Fibroblast of skin of scalp (primary cell): Measurements from ENCODE around the gene CCIN.
"Not testable (repeated sequence)": the region's sequence is repeated elsewhere in the genome, so short reads cannot be mapped to it uniquely, and the experiment has no call there.

Experiments used
- DNase-seq: peaks from one replicate; pipeline ENCODE4 v3.0.0-alpha.2; 2013

Gene CCIN

DNA sequence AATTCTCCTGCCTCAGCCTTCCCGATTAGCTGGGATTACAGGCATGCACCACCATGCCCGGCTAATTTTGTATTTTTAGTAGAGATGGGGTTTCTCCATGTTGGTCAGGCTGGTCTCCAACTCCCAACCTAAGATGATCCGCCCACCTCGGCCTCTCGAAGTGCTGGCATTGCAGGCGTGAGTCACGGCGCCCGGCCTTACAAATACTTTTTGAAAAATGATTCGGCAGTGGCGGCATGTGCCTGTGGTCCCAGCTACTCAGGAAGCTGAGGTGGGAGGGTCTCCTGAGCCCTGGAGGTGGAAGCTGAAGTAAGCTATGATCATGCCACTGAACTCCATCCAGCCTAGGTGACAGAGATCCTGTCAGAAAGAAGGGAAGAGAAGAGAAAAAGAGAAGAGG, 9.1 kb upstream of the CCIN start:
- DNase-seq, result not testable (repeated sequence)

DNA sequence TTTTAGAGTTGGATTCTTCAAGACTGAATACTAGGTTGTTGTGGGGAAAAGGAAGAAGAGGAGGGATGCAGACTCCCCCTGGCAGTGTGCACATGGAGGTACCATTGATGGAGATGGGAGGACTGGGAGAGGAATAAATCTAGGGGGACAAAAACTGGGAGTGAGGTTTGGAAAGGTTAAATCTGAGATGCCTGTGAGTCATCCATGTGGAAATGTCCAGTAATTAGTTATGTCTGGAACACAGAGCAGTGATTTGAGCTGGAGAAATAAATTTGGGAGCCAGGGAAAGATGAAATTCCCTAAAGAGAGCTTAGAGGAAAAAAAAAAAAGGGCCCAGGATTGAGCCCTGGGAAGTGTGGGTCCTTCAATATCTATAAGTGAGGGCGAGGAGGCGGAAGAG, 8.0 kb upstream of the CCIN start:
- DNase-seq, result peak; percentile 42

DNA sequence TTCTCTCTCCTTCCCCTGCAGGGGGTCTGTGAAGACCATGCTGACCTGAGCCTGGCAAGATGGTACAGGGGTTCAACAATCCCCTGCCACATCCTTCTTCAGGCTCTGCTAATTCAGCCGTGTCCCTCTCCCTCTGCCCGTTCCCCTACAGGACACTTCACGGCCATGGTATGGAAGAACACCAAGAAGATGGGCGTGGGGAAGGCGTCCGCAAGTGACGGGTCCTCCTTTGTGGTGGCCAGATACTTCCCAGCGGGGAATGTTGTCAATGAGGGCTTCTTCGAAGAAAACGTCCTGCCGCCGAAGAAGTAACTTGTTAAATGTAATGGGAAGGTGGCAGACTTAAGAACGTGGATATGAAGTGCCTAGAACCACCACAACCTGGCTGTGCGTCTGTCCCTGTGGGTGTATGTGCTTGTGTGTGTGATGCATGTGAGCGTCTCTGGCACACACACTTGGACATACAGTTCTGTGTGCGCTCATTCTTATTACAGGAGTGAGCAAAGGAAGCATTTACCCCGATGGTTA, 6.9 kb upstream of the CCIN start:
- no peak for DNase-seq

DNA sequence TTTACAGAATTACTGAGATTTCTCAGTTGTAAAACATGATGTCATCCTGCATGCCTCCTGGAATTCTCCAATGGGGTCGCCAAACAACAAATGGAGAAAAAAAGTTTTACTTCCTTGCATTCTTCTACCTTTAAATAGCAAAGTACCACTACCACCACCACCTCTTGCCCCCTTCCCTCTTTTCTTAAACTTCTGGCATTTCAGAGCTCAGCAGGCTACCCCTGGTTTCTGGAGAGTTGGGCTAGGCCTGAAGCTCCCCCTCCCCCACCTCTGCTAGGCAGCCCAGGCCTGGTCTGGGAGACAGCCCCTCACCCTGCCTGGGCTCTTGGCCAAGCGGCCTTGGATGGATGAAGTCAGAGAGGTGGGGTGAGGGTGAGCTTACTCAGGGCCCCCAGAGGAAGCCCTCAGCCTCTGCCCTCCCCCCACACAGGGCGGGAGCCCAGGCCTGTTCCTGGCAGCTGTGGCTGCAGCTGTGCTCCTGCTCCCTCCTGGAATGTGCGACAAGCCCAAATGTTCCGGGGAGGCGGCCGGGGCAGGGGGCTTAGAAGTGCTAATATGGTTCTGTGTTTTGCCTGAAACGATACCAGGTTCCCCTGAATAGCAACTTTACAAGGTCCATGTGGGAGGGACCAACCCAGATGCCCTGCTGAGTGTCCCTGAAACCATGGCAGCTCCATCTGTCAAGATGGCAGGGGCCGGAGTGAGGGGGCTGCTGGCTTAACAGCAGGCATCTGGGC, 6.0 kb upstream of the CCIN start:
- DNase-seq, result peak; percentile 97

DNA sequence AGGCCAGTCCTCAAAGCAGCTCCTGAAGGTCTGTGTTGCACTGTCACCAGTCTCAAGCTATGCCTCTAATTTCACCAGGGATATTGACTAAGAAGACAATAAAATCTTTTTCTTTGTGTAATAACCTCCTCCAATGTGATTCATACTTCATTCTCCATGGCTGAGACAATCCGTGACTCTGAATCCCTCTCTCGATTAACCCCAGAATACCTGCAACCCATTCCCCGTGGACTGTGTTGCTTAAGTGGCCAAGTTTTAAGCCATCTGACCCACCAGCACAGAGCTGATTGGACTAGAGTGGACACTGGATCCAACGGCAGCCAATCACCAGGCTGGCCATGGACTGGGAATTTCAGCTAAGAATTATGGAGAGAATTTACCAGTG, 5.4 kb upstream of the CCIN start:
- peak; percentile 64 for DNase-seq

DNA sequence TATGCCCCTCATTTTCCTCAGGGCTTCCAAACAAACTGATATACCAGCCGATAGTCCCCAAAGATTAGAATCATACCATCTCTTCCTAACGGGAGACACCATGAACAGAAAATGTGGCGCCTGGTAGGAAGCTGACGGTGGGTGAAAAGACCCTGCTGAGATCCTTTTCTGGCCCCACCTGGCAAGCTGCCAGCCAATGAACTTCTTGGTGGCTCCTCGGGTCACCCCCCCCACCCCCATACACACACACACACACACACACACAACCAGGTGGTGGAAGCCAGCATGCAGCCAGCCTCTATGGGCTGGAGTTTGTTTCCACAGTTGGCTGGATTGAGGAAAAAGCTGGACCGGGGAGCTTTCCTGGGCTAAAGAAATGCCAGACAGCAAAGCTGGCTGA, 4.8 kb upstream of the CCIN start:
- DNase-seq, result no peak

DNA sequence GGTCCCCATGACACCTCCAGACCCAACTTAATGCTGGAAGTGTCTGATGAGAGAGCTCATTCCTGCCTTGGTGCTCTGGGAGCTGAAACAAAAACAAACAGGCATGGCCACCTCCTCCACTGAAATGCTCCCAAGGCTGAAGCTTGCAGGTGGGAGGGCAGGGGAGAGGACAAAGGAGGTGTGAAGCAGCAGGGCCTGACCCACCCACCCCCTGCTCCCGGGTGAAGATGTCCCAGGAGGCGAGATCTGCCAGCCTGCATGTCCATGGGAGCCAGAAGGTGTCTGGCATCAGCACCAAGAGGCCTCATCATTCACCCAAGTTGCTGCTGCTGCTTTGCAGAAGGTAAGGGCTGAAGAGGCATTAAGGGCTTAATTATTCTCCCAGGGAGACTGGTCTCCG, 4.2 kb upstream of the CCIN start:
- no peak for DNase-seq

DNA sequence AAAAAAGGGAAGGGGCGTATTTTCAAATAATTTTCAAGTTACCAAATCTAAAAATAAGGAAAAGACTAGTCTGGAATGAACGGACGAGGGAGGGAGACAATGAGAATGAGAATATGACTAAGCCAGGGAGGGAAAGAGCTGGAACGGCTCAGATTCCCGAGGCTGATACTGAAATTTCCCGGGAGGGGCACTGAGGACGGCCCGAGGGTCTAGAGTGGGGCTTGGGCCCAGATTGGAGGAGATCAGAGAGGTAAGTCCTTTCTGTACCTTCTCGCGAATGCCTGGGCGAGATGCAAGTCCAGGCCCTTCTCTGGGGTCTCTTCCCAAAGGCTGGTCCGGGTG, 3.4 kb upstream of the CCIN start:
- peak; percentile 72 for DNase-seq

DNA sequence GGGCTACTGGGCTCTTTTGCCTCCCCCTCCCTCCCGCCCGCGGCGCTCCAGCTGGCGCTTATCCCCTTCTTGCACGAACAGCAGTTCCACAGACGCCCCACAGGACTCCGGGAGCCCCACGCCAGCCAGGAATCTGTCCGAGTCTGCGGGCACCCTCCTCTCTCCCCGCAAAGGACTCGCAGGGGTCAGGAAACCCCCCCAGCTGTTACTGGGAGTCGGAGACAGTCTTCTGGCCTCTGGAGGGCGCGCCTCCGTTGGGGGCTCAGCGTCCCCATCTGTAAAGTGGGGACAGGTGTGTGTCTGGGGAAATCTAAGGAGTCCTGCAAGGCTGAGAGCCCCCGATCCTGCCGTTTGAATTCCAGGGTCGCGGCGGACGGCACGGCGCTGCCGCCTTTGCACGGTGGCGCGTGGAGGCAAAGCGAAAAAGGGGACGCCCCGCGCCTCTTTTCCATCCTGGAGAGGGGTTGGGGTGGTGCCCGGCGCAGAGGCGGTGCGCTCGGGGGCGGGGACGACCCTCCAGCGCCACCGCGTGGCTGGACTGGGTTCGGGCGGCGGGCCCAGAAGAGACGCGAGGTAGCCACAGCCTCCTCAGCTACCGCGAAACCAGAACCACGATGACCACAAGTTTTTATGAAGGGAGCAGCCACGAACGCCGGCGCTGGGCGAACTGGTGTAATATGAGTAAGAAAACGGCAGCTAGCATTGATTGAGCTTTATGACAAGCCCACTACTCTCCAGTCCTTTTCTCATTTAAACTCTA, 2.8 kb upstream of the CCIN start:
- DNase-seq, result peak; percentile 84

DNA sequence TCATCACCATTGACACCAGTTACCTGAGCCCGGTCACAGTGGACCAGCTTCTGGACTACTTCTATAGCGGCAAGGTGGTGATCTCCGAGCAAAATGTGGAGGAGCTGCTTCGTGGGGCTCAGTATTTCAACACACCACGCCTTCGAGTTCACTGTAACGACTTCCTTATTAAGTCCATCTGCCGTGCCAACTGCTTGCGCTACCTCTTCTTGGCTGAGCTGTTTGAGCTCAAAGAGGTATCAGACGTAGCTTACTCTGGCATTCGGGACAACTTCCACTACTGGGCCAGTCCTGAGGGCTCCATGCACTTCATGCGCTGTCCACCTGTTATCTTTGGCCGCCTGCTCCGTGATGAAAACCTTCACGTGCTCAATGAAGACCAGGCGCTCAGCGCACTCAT, 520 bp downstream of the CCIN start:
- no peak for DNase-seq

DNA sequence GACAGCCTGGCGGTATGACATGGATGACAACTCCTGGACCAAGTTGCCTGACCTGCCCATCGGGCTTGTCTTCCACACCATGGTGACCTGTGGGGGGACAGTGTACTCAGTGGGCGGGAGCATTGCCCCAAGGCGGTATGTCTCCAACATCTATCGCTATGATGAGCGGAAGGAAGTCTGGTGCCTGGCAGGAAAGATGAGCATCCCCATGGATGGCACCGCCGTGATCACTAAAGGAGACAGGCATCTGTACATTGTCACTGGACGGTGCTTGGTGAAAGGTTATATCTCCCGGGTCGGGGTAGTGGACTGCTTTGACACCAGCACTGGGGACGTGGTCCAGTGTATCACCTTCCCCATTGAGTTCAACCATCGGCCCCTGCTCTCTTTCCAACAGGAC, 1.3 kb downstream of the CCIN start:
- no peak for DNase-seq

DNA sequence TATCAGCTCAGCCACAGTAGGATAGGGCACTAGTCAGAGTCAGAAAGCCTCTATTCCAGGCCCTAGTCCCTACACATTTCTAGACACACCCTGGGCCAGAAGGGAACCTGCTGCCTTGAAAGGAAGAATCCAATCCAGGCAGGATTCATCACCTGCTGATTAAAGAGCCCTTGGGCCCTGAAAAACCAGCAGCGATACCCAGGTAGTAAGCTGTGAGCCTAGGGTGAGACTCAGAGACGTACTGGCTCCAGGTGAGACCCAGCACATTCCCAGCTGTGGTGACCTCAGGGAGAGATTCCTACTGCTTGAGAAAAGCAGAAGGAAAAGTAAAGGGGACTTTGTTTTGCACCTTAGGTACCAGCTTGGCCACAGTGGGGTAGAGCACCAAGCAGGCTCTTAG, 4.7 kb downstream of the CCIN start:
- DNase-seq, result no peak

DNA sequence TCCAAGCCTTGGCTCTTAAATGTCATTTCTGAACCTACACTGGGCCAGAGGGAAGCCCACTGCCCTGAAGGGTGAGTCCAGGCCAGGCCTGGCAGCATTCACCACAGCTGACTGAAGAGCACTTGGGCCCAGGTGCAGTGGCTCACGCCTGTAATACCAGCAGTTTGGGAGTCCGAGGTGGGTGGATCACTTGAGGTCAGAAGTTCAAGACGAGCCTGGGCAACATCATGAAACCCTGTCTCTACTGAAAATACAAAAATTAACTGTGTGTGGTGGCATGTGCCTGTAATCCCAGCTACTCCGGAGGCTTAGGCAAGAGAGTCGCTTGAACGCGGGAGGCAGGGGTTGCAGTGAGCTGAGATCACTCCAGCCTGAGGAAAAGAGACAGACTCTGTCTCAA, 5.1 kb downstream of the CCIN start:
- DNase-seq, result no peak

DNA sequence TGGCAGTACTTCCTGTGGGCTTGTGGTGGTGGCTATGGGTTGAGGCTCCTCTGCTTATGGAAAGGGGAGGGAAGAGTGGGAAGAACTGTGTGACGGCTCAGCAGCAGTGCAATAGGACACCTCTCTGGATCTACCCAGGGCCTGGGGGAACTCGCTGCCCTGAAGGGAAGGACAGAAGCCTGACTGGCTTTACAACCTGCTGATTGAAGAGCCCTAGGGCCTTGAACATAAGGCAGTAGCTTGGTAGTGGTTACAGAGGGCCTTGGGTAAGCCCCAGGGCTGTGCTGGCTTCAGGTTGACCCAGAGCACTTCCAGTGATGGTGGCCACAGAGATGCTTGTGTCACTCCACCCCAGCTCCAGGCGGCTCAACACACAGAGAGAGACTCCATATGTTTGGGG, 5.5 kb downstream of the CCIN start:
- no peak for DNase-seq

DNA sequence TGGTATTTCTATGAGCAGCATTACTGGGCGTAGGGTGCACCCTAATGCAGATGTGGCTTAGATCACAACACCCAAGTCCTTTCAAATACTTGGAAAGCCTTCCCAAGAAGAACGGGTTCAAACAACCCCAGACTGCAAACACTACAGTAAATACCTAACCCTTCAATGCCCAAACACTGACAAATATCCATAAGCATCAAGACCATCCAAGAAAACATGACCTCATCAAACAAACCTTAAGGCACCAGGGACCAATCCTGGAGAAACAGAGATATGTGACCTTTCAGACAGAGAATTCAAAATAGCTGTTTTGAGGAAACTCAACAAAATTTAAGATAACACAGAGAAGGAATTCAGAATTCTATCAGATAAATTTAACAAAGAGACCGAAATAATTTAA, 6.0 kb downstream of the CCIN start:
- not testable (repeated sequence) for DNase-seq

DNA sequence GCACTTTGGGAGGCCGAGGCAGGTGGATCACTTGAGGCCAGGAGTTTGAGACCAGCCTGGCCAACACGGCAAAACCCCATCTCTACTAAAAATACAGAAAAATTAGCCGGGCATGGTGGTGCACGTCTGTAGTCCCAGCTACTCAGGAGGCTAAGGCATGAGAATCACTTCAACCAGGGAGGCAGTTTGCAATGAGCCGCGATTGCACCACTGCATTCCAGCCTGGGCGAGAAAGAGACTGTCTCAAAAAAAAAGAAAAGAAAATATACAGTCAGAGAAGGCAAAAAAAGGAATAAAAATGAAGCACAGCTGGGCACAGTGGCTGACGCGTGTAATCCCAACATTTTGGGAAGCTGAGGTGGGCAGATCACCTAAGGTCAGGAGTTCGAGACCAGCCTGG, 7.3 kb downstream of the CCIN start:
- not testable (repeated sequence) for DNase-seq

DNA sequence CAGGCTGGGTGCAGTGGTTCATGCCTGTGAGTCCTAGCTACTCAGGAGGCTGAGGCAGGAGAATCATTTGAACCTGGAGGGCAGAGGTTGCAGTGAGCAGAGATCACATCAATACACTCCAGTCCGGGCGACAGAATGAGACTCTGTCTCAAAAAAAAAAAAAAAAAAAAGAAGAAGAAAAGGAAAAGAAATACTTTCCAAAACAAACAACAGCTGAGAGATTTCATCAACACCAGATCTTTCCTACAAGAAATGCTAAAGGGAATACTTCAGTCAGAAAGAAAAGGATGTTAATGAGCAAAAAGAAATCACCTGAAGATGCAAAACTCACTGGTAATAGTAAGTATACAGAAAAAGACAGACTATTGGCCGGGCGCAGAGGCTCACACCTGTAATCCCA, 8.4 kb downstream of the CCIN start:
- DNase-seq, result no peak

DNA sequence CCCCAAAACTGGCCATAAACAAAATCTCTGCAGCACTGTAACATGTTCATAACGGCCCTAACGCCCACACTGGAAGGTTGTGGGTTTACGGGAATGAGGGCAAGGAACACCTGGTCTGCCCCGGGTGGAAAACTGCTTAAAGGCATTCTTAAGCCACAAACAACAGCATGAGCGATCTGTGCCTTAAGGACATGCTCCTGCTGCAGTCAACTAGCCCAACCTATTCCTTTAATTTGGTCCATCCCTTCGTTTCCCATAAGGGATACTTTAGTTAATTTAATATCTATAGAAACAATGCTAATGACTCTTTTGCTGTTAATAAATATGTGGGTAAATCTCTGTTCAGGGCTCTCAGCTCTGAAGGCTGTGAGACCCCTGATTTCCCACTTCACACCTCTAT, 11.1 kb downstream of the CCIN start:
- DNase-seq, result not testable (repeated sequence)

DNA sequence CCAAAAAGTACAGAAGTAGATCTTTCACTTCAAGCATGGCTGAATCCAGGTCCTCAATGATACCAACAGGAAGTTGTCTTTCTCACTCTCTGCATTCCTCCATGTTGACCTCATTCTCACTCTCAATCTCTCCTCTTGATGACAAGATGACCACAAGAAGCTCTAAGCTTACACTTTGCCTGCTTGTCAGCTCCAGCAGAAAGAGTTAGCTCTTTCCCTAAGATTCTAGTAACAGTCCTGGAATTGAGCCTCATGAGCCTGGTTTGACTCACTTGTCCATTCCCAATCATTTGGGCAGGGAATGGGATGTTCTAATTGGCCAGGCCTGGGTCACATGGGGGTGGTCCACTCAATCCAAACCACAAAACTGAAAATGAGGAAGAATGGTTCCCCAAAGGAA, 18.2 kb downstream of the CCIN start:
- DNase-seq, result peak; percentile 93

DNA sequence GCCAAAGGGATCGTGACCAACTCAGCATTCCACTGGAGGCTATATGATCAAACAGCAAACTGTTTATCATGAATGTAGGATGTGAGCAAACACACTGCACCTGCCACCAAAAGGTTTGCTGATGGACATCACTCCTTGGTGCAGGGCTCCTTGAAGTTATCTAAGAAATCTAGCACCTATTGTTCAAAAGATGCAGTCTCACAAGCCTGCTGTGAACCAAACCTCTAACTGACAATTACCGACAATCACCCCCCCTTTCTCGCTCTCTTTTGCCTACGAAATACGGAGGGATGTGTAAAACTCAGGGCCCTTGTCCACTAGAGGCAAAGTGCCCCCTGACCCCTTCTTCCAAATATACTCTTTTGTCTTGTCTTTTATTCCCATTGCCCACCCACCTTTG, 19.0 kb downstream of the CCIN start:
- no peak for DNase-seq

DNA sequence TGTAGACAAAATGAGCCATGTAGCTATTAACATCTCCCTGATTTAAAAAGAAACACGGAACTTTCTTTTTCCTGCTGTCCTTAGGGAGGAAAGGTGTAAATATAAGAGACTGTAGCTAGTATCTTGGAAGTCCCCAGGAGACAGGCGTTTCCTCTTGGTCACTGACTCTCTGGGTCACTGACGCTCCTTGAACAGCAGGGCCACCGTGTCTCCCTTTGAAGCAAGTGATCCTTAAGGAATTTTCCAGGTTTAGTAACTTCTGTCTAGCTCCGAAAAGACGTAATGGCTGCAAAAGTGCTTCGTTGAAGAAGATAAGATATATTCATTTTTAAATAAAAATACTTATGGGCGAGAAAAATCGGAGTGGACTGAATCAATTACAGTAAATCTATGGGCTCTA, 20.8 kb downstream of the CCIN start:
- no peak for DNase-seq

DNA sequence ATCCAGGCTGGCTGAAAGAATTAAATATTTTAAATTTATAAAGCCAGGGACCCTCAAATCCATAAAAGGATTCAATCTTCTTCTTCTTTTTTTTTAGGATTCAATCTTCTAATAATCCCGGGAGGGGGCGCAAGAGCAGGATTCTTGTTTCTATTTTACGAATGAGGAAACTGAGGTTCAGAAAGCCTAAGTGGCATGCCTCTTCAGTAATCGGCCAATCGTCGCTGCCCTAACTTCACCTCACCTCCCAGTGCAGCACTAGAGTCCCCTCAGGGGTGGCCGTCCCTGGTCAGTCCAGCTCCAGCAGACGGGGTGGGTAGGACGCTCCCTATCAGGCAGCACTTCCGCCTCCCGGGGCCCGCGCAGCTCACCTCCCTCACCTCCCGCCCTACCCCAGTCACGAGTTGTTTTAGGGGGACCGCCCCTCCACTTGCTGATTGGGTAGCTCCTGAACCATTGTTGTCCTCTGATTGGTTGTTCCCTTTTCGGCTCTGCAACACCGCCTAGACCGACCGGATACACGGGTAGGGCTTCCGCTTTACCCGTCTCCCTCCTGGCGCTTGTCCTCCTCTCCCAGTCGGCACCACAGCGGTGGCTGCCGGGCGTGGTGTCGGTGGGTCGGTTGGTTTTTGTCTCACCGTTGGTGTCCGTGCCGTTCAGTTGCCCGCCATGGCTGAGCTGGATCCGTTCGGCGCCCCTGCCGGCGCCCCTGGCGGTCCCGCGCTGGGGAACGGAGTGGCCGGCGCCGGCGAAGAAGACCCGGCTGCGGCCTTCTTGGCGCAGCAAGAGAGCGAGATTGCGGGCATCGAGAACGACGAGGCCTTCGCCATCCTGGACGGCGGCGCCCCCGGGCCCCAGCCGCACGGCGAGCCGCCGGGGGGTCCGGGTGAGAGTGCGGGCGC, 21.5 kb downstream of the CCIN start, which contains the start of gene CLTA:
CLTA (plus strand) TSS at position 534 of the 902 bp plus-strand sequence; CDS start at position 670, 136 bp downstream.
- peak; percentile 99 for DNase-seq

DNA sequence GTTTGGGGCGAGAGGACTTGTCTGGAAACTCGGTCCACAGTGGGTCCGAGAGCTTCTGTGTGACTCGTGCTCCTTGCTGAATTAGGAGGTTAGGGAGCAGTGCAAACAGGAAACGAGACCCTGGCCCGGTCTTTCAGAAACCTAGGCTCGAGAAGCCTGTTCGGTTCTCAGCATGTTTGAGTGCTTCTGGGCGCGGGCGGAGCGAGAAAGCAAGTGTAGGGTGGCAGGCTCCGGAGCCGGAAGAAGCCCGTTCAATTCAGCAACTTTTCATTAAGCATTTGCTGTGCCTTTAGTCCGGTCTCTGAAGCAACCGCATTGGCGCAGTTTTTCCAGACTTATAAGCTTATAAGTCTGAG, 22.1 kb downstream of the CCIN start:
- DNase-seq, result peak; percentile 12
